Endothelial cell of umbilical vein (primary cell): ENCODE data around the gene CFL2. TPM values are rescaled to one million over a fixed set of nuclear protein-coding genes. Genes with fewer than 3 reads are reported as not detected.

ENCODE experiments used
- BruUV-seq: library from RNA; stranded (reverse); fragments of 400-500 nt; replicated peaks from 2 replicates; lab custom pipeline; 2021; lab: Mats Ljungman, UMichigan
- CTCF ChIA-PET: fragments of 300-600, 350-600 bp; sonication (Branson Sonifier 250); formaldehyde crosslinking; loops from one replicate; lab custom pipeline; 2021; ENCODE audit warnings: antibody characterized with exemption, inconsistent platforms; lab: Charles Lee
- POLR2A ChIA-PET: fragments of 300-600, 350-600 bp; sonication (Branson Sonifier 250); formaldehyde crosslinking; loops from one replicate; lab custom pipeline; 2021; ENCODE audit warnings: antibody characterized with exemption, inconsistent platforms; lab: Charles Lee
- DNase-seq: peaks from one replicate; pipeline ENCODE4 v3.0.0-alpha.2; 2011; ENCODE audit warnings: low read depth, low spot score
- FAIRE-seq: peaks from 2 replicates; lab custom pipeline; 2011; peaks lifted over from hg19 to GRCh38; lab: Jason Lieb, UNC
- H2AFZ ChIP-seq: 2 replicates; pipeline ENCODE4 v1.6.0; 2012; ENCODE audit warnings: low read depth, low read length, control low read depth, inconsistent platforms
- H3K27ac ChIP-seq: 2 replicates; pipeline ENCODE4 v1.5.1; 2011; ENCODE audit warnings: low read depth, mild to moderate bottlenecking, control low read depth, low read length, moderate library complexity; ENCODE audit not compliant: insufficient read depth
- H3K27me3 ChIP-seq, 2 experiments: 2 replicates each; pipeline versions ENCODE4 v1.6.0 to v1.6.1; 2011; ENCODE audit warnings: low read length in 2 of 2, mixed read lengths in 1 of 2; ENCODE audit not compliant: control insufficient read depth in 2 of 2, insufficient read depth in 2 of 2
- H3K36me3 ChIP-seq, 2 experiments: 2 replicates in 1 of 2; 3 replicates in 1 of 2; pipeline ENCODE4 v1.5.1; 2011; ENCODE audit warnings: low read length in 2 of 2, mild to moderate bottlenecking in 1 of 2, moderate library complexity in 1 of 2; ENCODE audit not compliant: control insufficient read depth in 2 of 2, insufficient read depth in 2 of 2; ENCODE audit errors: extremely low read depth in 1 of 2
- H3K4me1 ChIP-seq: 3 replicates; pipeline ENCODE4 v1.5.1; 2011; ENCODE audit warnings: mild to moderate bottlenecking, low read length; ENCODE audit not compliant: control insufficient read depth, insufficient read depth; ENCODE audit errors: extremely low read depth
- H3K4me2 ChIP-seq: 2 replicates; pipeline ENCODE4 v1.6.1; 2011; ENCODE audit warnings: low read length, control low read depth, mixed read lengths; ENCODE audit not compliant: insufficient read depth
- H3K4me3 ChIP-seq, 3 experiments: fragments of 200-600 bp in 1 of 3; sonication (generic), shearing (Covaris generic) in 1 of 3; replicated peaks in 1 of 3; 2 replicates each; pipeline ENCODE4 v1.5.1; 2011 to 2016; ENCODE audit warnings: control low read depth in 3 of 3, low read length in 3 of 3, mild to moderate bottlenecking in 2 of 3, inconsistent platforms in 1 of 3, low read depth in 1 of 3, moderate library complexity in 1 of 3; ENCODE audit not compliant: insufficient read depth in 1 of 3
- H3K79me2 ChIP-seq: 2 replicates; pipeline ENCODE4 v1.6.0; 2012; ENCODE audit warnings: low read length, inconsistent platforms; ENCODE audit not compliant: control insufficient read depth, insufficient read depth
- H3K9ac ChIP-seq: replicated peaks from 2 replicates; pipeline ENCODE3; 2011; ENCODE audit warnings: low read length, control low read depth; ENCODE audit not compliant: insufficient read depth; ENCODE audit errors: extremely low read depth
- H3K9me1 ChIP-seq: replicated peaks from 3 replicates; pipeline ENCODE4 v1.6.0; 2011; ENCODE audit warnings: mild to moderate bottlenecking, low read length; ENCODE audit not compliant: control insufficient read depth, insufficient read depth; ENCODE audit errors: extremely low read depth
- H3K9me3 ChIP-seq: replicated peaks from 2 replicates; pipeline ENCODE4 v1.5.1; 2012; ENCODE audit warnings: low read length, inconsistent platforms; ENCODE audit not compliant: control insufficient read depth, insufficient read depth
- H4K20me1 ChIP-seq: replicated peaks from 2 replicates; pipeline ENCODE3; 2011; ENCODE audit warnings: mild to moderate bottlenecking, low read length; ENCODE audit not compliant: control insufficient read depth, insufficient read depth; ENCODE audit errors: extremely low read depth
- CTCF ChIP-seq, 2 donors: IDR thresholded peaks; 1 replicate in 1 of 2; 2 replicates in 1 of 2; pipeline ENCODE4 v1.5.1; 2011; ENCODE audit warnings: low read length in 2 of 2, mild to moderate bottlenecking in 2 of 2, moderate library complexity in 2 of 2, control low read depth in 1 of 2, inconsistent platforms in 1 of 2, low read depth in 1 of 2; ENCODE audit not compliant: insufficient read depth in 1 of 2; ENCODE audit errors: extremely low read depth in 1 of 2
- FOS ChIP-seq: IDR thresholded peaks from 2 replicates; pipeline ENCODE4 v1.6.1; 2011; ENCODE audit warnings: mild to moderate bottlenecking, low read length, moderate library complexity, borderline replicate concordance; ENCODE audit not compliant: insufficient read depth
- GATA2 ChIP-seq: IDR thresholded peaks from 2 replicates; pipeline ENCODE4 v1.7.0; 2011; ENCODE audit warnings: low read depth, mild to moderate bottlenecking, moderate library complexity, mixed read lengths, low read length; ENCODE audit not compliant: insufficient read length, insufficient read depth
- MAX ChIP-seq: IDR thresholded peaks from 2 replicates; pipeline ENCODE4 v1.6.1; 2011; ENCODE audit not compliant: insufficient read depth, insufficient read length
- MYC ChIP-seq: IDR thresholded peaks from one replicate; pipeline ENCODE4 v1.6.1; 2011; ENCODE audit warnings: mild to moderate bottlenecking, low read depth, low read length
- POLR2A ChIP-seq: IDR thresholded peaks from 2 replicates; pipeline ENCODE4 v1.6.1; 2012; ENCODE audit warnings: low read depth, mild to moderate bottlenecking, control low read depth, low read length
- POLR2AphosphoS5 ChIP-seq: IDR thresholded peaks from 2 replicates; pipeline ENCODE4 v1.6.1; 2012; ENCODE audit warnings: low read depth, mild to moderate bottlenecking, control low read depth, low read length, moderate library complexity; ENCODE audit not compliant: insufficient read depth
- dilution Hi-C: fragments of 300-500 bp; cut with MboI; formaldehyde crosslinking; loops from one replicate; pipeline ENCODE4 v1.15.0; 2019; ENCODE audit warnings: low sequenced_read_pairs; ENCODE audit not compliant: extremely low pct_ligation_motif_present
- intact Hi-C: fragments of 100-400 bp; cut with micrococcal nuclease; formaldehyde crosslinking; loops from one replicate; pipeline ENCODE4 v1.10.0; 2022
- polyA plus RNA-seq, 4 experiments: library from polyadenylated mRNA; depleted of rRNA in 3 of 4; stranded (reverse) in 3 of 4; unstranded in 1 of 4; fragments of >200 nt; gene quantifications; 2 replicates each; pipeline versions ENCODE4 v1.2.1 to v1.2.3, GENCODE V29; 2011 to 2012; ENCODE audit warnings: missing spikeins in 1 of 4
- total RNA-seq: library from RNA; stranded (reverse); gene quantifications from 2 replicates; pipeline ENCODE4 v1.2.3, GENCODE V29; 2021

Gene CFL2
- total and polyA plus RNA-seq, 2 donors (not counting 3 experiments of a cell fraction or from before 2014, with no cell fraction given): 42.8 to 98.1 TPM

- peaks cover 0 to 12% of the 10 kb centered on the region in 2 experiments for H3K36me3 ChIP-seq
- intact Hi-C loops: no loop called here
- no peak overlapping the region for H3K4me3 ChIP-seq
- POLR2A ChIA-PET: no interaction called here
- FAIRE-seq (no peak), DNase-seq (no peak)
- CTCF ChIA-PET: no interaction called here
- no peaks in the 10 kb centered on the region for H3K27me3 ChIP-seq
- no peaks in the 10 kb centered on the region for H3K79me2 ChIP-seq
- no peak overlapping the region for H3K9ac ChIP-seq
- no peak overlapping the region for H3K27ac ChIP-seq
- H2AFZ ChIP-seq: no peak overlapping the region
- BruUV-seq: no TSS peak
- dilution Hi-C loops: no loop called here
- H3K4me1 ChIP-seq: no peaks in the 10 kb centered on the region
- H4K20me1 ChIP-seq: no peaks in the 10 kb centered on the region
- no peaks in the 10 kb centered on the region for H3K9me3 ChIP-seq
- no peak overlapping the region for H3K4me2 ChIP-seq
- no peaks in the 10 kb centered on the region for H3K9me1 ChIP-seq
- TF ChIP-seq MAX (no peak), FOS (no peak), POLR2A (no peak), MYC (no peak), CTCF (IDR thresholded peaks at IDR 0.05; ENCODE audit: extremely low read depth in 1 of 2, insufficient read depth in 1 of 2, low read depth in 1 of 2, low read length in 2 of 2) (no peak), POLR2AphosphoS5 (no peak), GATA2 (no peak)
Observed at GRCh38 chr14:34754687-34755086, 40.3 kb upstream of the CFL2 start.
